Hepatocyte (in vitro differentiated cells): ENCODE measurements around the gene AMOTL1.
"Not testable (repeated sequence)": the region's sequence is repeated elsewhere in the genome, so short reads cannot be mapped to it uniquely, and the experiment has no call there.

Experiments used
- CTCF ChIP-seq: fragments of 200-600 bp; sonication (generic); IDR thresholded peaks from 2 replicates; pipeline ENCODE4 v1.5.1; 2016; ENCODE audit warnings: antibody characterized with exemption, mild to moderate bottlenecking; ENCODE audit not compliant: poor library complexity
- EZH2phosphoT487 ChIP-seq: fragments of 200-600 bp; sonication (generic); IDR thresholded peaks from one replicate; pipeline ENCODE4 v1.6.1; 2018; ENCODE audit warnings: antibody characterized with exemption, mild to moderate bottlenecking, low read depth, moderate library complexity; ENCODE audit not compliant: unreplicated experiment, severe bottlenecking

GRCh38 chr11:94812724-94813720, 44.9 kb downstream of the AMOTL1 start:
- TF ChIP-seq CTCF, EZH2phosphoT487: not testable (repeated sequence)
